Mucosa of descending colon (tissue), 3 donors: ENCODE data around the gene MPLKIP. TPM values are rescaled to one million over a fixed set of nuclear protein-coding genes. Genes with fewer than 3 reads are reported as not detected.
"Not testable (repeated sequence)": the region's sequence is repeated elsewhere in the genome, so short reads cannot be mapped to it uniquely, and the experiment has no call there.

Experiments
- ATAC-seq: fragments of 200-7000 bp; cut with Tn5 transposase; one replicate; pipeline ENCODE4 v1.9.1; 2020; ENCODE audit warnings: mild to moderate bottlenecking, moderate library complexity
- DNase-seq, 3 donors: peaks; one replicate each; pipeline ENCODE4 v3.0.0-alpha.2; 2020
- H3K36me3 ChIP-seq: fragments of 200-600 bp; one replicate; pipeline ENCODE4 v1.8.0; 2021; ENCODE audit warnings: low read depth, mild to moderate bottlenecking
- H3K4me1 ChIP-seq: fragments of 200-600 bp; one replicate; pipeline ENCODE4 v1.8.0; 2021; ENCODE audit warnings: low read depth, mild to moderate bottlenecking
- H3K4me3 ChIP-seq: fragments of 200-600 bp; one replicate; pipeline ENCODE4 v1.8.0; 2021; ENCODE audit warnings: mild to moderate bottlenecking
- H3K9me3 ChIP-seq: fragments of 200-600 bp; one replicate; pipeline ENCODE4 v1.8.0; 2021; ENCODE audit warnings: mild to moderate bottlenecking
- CTCF ChIP-seq: fragments of 200-600 bp; IDR thresholded peaks from one replicate; pipeline ENCODE4 v1.8.0; 2022; ENCODE audit warnings: antibody characterized with exemption, mild to moderate bottlenecking
- intact Hi-C, 2 donors: fragments of 100-400 bp; cut with DNase I in 1 of 2; cut with micrococcal nuclease in 1 of 2; formaldehyde crosslinking; loops; one replicate each; pipeline versions ENCODE4 v1.11.0 to v1.11.1; 2022; cut with DNase I, micrococcal nuclease
- long read RNA-seq, 2 donors: library from polyadenylated mRNA; unstranded; transcript quantifications; one replicate each; pipeline ENCODE4 v2.0.0, GENCODE V29; 2019 to 2021
- total RNA-seq, 3 donors: library from RNA; stranded (reverse); fragmentation: NEBNext Ultra II Directional in 2 of 3; extraction: Animal tissue kit (Norgen Biotek cat#: 25700) in 2 of 3; gene quantifications; one replicate each; pipeline versions ENCODE4 v1.2.1 to v1.2.4, GENCODE V29; 2021 to 2023
- donor health status: DM: no; HTN: no; CAD: no; lungs with moderate emphysema.
- donor health status: DM: no; HTN: no; CAD: no.
- donor health status: DM: no; HTN: yes; CAD: no.

The MPLKIP gene
- 10 to 100 TPM; 29.2 to 35.0 (median 34.7) TPM for total RNA-seq
- long read RNA-seq, donor 1, full-length matches to known transcripts: 31 of 35 reads
- long read RNA-seq, donor 1, partial matches to known transcripts: 0 of 35 reads
- long read RNA-seq, donor 1, other reads (novel, unspliced or antisense): 4 of 35 reads
- long read RNA-seq, donor 2, full-length matches to known transcripts: 33 of 35 reads
- long read RNA-seq, donor 2, partial matches to known transcripts: 2 of 35 reads
- long read RNA-seq, donor 2, other reads (novel, unspliced or antisense): 0 of 35 reads

DNA sequence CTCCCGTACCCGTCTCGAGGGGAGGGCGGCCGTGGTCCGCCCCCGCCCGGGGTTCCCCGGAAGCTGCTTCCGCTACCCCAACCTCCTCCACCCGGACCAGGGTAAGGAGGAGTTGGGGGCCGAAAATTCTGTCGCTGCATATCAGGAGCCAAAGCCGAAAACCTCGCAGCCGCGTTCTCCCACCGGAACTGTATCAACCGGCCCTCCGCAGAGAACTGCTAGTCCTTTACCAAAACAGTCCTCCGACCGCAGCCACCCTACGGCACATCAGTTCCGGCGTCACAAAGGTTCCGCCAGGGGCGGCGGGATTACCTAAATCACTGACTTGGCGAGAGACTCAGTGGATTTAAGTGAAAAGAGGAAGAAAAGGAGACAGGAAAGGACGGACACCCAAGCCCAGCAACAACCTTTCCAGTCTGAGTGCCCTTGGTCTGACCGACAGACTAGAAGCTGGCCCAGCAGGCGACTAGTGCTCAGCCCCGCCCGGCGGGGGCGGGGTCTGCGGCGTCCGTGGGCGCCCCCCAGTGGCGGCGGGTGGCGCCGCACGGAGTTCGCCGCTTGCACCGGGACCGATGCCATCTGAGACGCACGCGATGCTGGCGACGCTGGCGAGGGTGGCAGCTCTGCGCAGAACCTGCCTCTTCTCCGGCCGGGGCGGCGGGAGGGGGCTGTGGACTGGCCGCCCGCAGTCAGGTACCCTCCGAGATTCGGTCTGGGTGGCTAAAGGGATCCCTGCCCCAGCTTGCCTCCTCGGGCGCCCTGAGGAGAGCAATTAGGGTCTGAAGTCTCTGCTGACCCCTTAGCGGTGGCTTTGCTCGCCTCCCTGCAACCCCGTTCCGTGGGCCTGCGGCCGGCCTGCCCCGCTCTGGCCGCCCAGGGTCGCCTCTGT lies at the start of gene MPLKIP, which contains the start of gene SUGCT:
Gene MPLKIP, minus strand, starts transcription at position 195 of the 889 bp plus-strand sequence. Its CDS starts 55 bp downstream, at position 140.
Gene SUGCT, plus strand, starts transcription at position 578 of the 889 bp plus-strand sequence.
- H3K36me3 ChIP-seq: no peaks in the 10 kb centered on the region
- intact Hi-C loops: no loop called here
- peak; percentile 100 for TF ChIP-seq CTCF
- ATAC-seq (peak; percentile 98), DNase-seq (peak; percentile 87 to 91 (median 91))
- peak within 1 kb of the TSS; percentile 88 for H3K4me3 ChIP-seq
- H3K4me1 ChIP-seq: peaks cover 19% of the 10 kb centered on the region
- H3K9me3 ChIP-seq: no peaks in the 10 kb centered on the region

DNA sequence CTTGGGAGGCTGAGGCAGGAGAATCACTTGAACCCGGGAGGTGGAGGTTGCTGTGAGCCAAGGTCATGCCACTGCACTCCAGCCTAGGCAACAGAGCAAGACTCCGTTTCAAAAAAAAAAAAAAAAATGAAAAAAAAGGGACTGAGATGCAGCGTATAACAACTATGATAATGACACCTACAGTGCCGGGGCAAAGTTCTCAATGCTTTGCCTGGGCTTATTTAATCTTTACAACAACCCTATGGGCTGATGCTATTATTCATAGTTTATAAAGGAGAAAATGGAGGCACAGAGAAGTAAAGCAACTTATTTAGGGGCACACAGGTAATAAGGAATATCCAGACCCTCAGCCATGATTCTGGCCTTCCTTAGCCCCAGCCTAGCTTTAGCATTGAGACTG lies 48.0 kb upstream of the MPLKIP start:
- Histone ChIP-seq H3K36me3 (no peaks in the 10 kb centered on the region), H3K9me3 (no peaks in the 10 kb centered on the region), H3K4me1 (no peaks in the 10 kb centered on the region), H3K4me3 (no peak overlapping the region)
- no peak for TF ChIP-seq CTCF
- no peak for ATAC-seq
- intact Hi-C loops: no loop called here
- DNase-seq: no peak

- Histone ChIP-seq H3K36me3 (no peaks in the 10 kb centered on the region), H3K4me3 (no peak overlapping the region), H3K9me3 (no peaks in the 10 kb centered on the region), H3K4me1 (no peaks in the 10 kb centered on the region)
- TF ChIP-seq CTCF: no peak
- ATAC-seq (no peak), DNase-seq (no peak)
- intact Hi-C loops: no loop called here
Measured at GRCh38 chr7:40177071-40177470, 42.6 kb upstream of the MPLKIP start.

- Histone ChIP-seq H3K9me3 (no peaks in the 10 kb centered on the region), H3K36me3 (no peaks in the 10 kb centered on the region), H3K4me1 (no peaks in the 10 kb centered on the region), H3K4me3 (no peak overlapping the region)
- intact Hi-C loops: no loop called here
- ATAC-seq (no peak), DNase-seq (no peak)
- no peak for TF ChIP-seq CTCF
Measured at GRCh38 chr7:40175725-40176510, 41.5 kb upstream of the MPLKIP start.

GRCh38 chr7:40175256-40175655 lies 40.8 kb upstream of the MPLKIP start:
- intact Hi-C loops, ATAC-seq, H3K4me3 ChIP-seq, DNase-seq, H3K36me3 ChIP-seq, H3K9me3 ChIP-seq, H3K4me1 ChIP-seq: not testable (repeated sequence)

DNA sequence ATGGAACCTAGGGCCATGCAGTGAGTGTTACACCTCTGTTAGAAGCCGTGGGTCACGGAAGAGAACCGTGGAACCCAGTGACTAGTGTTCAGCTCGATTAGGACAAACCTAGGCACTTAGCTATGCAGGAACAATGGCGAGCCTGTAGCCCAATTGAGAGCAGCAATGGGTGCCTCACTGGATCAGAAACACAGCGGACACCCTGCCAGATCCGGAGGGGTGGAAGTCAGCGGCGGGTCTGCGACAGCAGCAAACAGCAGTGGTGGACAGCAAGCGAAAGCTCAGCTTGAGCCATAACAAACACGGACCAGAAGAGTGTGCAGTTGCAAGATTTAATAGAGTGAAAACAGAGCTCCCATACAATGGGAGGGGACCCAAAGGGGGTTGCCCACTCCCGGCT lies 38.7 kb upstream of the MPLKIP start:
- H3K9me3 ChIP-seq, ATAC-seq, intact Hi-C loops, H3K36me3 ChIP-seq, H3K4me3 ChIP-seq, DNase-seq, H3K4me1 ChIP-seq: not testable (repeated sequence)

DNA sequence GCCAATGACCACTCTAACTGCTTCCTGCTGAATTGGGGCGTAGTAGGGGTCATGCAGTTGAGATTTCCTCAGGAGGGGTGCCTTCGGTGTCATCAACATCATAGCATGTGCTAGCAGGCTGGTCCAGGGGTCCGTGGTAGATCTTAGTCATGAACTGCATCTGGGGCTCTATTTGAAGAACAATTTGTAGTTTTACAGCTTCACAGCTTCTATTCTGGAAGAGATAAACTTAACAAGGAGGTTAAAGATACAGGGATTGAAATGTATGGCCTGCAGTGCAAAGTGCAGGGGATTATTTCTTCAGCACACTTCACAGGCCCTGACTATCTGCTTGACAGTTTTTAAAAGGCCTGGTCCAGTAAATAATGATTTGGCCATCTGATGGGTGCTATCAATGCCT lies 33.8 kb upstream of the MPLKIP start:
- DNase-seq, H3K9me3 ChIP-seq, intact Hi-C loops, ATAC-seq, H3K4me3 ChIP-seq, H3K4me1 ChIP-seq, H3K36me3 ChIP-seq: not testable (repeated sequence)
